HG03457 (cell line): Measurements from ENCODE around the gene ARHGAP21.
A peak's percentile ranks its signal among the peaks of the same experiment; 100 is the strongest.
"Not testable (repeated sequence)": the region's sequence is repeated elsewhere in the genome, so short reads cannot be mapped to it uniquely, and the experiment has no call there.

Experiments used
- ATAC-seq: cut with Tn5 transposase; IDR thresholded peaks from one replicate; pipeline ENCODE4 v1.9.1; 2021; ENCODE audit warnings: moderate number of reproducible peaks; ENCODE audit not compliant: unreplicated experiment

ARHGAP21 gene

DNA sequence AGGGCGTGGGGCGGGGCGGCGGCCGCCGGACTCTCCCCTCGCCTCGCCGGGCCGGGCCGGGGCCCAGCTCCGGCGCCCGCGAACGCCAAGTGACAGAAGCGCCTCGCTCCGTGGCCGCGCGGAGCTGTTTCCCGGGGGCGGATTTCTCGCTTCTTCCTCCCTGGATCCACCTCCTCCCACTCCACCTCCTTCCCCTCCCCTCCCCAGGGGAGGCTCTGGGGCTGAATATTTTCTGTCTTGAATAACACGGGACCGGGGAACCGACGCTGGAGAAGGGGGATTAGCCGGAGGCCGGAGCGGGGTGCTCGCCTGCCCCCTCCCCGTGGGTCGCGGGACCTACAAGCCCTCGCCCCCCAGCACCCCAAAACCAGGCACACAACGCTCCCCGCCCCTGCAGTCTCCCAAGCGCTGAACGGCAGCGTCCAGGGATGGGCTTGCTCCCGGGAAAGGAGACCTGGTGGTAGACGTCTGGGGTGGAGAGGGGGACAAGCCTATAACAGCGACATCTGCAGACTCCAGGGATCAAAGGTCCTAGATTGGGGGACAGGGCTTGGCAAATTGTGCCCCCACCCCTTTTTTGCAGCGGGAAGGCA lies at the start of gene ARHGAP21:
Gene ARHGAP21 (minus strand): TSS at position 100 of the 593 bp plus-strand sequence. CDS start 1,988 bp downstream, outside the sequence.
- ATAC-seq: peak; percentile 22

DNA sequence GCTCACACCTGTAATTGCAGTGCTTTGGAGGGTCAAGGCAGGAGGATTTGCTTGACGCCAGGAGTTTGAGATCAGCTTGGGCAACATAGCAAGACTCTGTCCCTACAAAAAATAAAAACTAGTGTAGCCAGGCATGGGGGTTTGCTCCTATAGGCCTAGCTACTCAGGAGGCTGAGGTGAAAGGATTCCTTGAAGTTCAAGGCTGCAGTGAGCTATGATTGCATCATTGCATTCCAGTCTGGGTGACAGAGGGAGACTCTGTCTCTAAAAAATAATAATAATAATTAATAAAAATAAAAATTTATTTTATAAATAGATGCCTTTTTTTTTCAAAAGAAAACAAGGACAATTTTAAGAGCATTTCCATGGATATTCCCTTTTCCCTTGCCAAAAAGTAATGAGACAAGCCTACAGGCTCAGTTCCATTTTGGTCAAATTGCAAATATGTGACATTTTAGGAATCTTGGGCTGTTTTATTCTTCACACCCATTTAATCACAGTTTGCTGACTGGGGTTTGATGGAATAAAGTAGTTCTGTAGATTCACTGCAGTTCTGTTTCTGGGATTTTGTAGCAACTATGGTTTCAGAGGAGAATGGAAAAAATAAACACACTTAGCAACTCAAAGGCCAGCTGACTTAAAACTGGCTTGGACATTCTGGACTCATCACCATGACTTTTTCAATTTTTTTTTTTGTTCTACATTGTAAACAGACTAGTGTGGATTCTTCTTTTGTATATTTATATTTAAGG lies 48.4 kb upstream of the ARHGAP21 start:
- ATAC-seq: no peak

DNA sequence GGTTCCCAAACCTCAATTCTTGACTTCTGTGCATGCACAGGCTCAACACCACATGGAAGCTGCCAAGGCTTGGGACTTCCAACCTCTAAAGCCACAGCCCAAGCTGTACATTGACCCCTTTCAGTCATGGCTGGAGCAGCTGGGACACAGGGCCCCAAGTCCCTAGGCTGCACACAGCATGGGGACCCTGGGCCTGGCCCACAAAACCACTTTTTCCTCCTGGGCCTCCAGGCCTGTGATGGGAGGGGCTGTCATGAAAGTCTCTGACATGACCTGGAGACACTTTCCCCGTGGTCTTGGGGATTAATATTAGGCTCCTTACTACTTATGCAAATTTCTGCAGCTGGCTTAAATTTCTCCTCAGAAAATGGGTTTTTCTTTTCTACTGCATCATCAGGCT lies 41.3 kb upstream of the ARHGAP21 start:
- ATAC-seq: not testable (repeated sequence)

- no peak for ATAC-seq
These were observed 39.4 kb upstream of the ARHGAP21 start for GRCh38 chr10:24762966-24763623.

GRCh38 chr10:24762161-24762924 lies 38.7 kb upstream of the ARHGAP21 start:
- ATAC-seq: no peak

DNA sequence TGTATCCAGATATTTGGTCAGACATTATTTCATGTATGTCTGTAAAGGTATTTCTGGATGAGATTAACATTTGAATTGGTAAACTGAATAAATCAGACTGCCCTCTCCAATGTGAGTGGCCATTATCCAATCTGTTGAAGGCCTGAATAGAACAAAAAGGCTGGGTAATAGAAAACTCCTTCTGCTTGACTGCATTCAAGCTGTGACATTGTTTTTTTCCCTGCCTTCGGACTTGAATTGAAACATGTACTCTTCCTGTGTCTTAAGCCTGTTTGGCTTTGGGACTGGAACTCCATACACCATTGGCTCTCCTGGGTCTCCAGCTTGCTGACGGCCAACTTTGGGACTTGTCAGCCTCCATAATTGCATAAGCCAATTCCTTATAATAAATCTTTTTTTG lies 36.0 kb upstream of the ARHGAP21 start:
- ATAC-seq: no peak

GRCh38 chr10:24758254-24758653 lies 34.6 kb upstream of the ARHGAP21 start:
- not testable (repeated sequence) for ATAC-seq

- no peak for ATAC-seq
These were observed 32.6 kb upstream of the ARHGAP21 start for GRCh38 chr10:24756283-24756682.

GRCh38 chr10:24751716-24752115 lies 28.0 kb upstream of the ARHGAP21 start:
- no peak for ATAC-seq

- no peak for ATAC-seq
These were observed 27.0 kb upstream of the ARHGAP21 start for GRCh38 chr10:24750695-24751094.

DNA sequence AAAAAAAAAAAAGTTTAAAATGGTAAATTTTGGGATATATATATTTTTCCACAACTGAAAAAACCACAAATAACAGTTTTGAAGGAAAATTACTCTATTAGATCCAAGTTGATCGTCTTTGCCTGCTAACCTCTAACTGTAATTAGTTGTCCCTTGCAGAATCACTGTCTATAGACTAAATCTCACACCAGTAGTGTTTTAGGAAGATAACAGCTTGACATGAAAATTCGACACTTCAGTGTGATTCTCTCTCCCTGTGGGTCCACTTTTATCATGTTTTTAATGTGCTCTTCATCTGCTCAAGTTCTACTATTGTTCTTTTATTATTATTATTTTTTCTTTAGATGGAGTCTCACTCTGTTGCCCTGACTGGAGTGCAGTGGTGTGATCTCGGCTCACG lies 24.5 kb upstream of the ARHGAP21 start:
- ATAC-seq: no peak

GRCh38 chr10:24744946-24745345 lies 21.3 kb upstream of the ARHGAP21 start:
- no peak for ATAC-seq

DNA sequence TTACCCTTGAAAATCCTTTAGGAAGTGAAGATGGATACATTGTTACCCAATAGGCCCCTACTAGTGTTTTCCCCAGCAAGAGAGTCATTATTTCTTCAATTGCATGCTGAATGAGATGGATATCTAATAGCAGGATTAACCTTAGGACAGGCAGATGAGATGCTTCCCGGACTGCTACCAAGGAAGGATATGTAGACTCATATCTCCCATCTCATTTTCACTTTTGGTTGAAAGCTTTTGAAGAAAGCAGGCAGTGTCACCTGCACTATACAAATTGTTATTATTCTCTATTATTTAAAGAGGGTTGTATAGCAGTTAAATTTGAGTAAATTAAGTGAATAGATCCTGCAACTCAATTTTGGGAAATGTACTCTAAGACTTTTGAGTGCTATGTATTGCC lies 17.0 kb upstream of the ARHGAP21 start:
- ATAC-seq: no peak

DNA sequence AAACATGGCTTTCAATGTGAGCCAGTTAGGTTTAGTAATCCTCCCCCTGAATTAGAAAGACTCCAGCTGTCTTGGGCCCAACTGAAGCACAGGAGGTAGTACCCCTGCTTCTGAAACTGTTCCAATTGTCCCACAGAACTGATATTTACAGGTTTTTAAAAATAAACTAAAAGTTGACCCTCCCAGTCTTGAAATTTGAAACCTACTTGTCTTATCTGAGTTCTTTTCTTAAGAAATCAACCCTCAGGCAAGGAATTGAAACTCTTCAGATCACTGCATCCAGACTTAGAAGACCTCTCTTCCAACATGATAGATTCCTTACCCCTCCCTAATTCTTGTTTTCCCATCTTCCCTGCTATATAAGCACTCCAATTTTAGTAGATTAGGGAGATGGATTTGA lies 13.3 kb upstream of the ARHGAP21 start:
- no peak for ATAC-seq

DNA sequence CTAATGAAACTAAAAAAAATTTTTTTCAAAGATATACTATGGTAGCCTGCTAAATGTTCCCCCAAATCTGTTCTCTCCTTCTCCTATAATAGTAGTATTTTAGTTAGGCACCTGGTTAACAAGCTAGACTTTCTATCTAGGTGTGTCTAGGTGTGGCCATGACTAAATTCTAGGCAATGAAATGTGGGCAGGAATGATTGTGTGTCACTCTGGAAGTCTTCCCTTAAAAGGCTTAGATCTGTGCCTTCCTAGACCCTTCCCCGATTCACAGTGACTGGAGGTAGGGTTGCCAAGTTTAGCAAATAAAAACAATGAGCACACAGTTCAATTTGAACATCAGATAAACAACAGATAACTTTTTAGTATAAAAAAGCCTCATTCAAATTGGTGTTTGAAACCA lies 8.3 kb upstream of the ARHGAP21 start:
- ATAC-seq: no peak

GRCh38 chr10:24730811-24731210 lies 7.1 kb upstream of the ARHGAP21 start:
- no peak for ATAC-seq

DNA sequence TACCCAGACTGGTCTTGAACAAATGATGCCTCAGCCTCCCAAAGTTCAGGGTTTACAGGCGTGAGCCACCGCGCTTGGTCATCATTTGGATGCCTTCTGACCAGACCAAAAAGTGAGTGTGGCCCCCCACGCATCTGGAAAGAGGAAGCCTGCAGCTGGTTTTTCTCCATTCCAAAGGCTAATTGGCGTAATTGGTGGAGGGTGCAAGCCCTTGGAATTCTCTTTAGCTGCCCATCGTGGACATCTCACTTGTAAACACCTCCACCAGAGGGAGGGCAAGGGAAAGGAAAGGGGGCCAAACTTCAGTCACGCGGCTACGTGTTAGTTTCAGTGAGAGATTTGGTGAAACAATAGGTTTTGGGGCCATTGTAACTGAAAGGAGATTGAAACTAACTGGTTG lies 4.1 kb upstream of the ARHGAP21 start:
- ATAC-seq: no peak

- no peak for ATAC-seq
These were observed 2.9 kb upstream of the ARHGAP21 start for GRCh38 chr10:24726626-24727025.

DNA sequence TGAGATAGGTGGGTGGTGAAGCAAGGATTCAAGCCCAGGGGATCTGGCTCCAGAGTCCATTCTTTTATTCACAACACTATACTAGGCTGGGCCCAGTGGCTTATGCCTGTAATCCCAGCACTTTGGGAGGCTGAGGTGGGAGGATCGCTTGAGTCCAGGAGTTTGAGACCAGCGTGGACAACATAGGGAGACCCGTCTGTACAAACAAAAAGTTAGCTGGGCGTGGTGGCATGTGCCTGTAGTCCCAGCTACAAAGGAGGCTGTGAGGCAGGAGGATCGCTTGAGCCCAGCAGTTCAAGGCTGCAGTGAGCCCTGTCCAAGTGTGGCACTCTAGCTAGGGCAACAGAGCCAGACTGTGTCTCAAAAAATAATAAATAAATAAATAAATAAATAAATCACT lies 2.3 kb upstream of the ARHGAP21 start:
- ATAC-seq: not testable (repeated sequence)

GRCh38 chr10:24724381-24725228 lies 918 bp upstream of the ARHGAP21 start:
- peak; percentile 85 for ATAC-seq
